ENCODE results near the gene CLASP1.

CLASP1 gene

GRCh38 chr2:121608967-121609366, 40.3 kb downstream of the CLASP1 start:
- H3K4me3 ChIP-seq (ENCODE audit: low read depth, low read length), result no peak overlapping the region
- H3K27me3 ChIP-seq (ENCODE audit: insufficient read depth, low read depth, severe bottlenecking), result no peaks in the 10 kb centered on the region
- no peak for TF ChIP-seq CTCF (IDR thresholded peaks at IDR 0.05; ENCODE audit: low read depth, low read length)
- no peak for DNase-seq
- H3K36me3 ChIP-seq, result peaks cover 16% of the 10 kb centered on the region
- no peak overlapping the region for H3K27ac ChIP-seq
- H3K9me3 ChIP-seq (ENCODE audit: severe bottlenecking), result no peaks in the 10 kb centered on the region

- H3K27me3 ChIP-seq (ENCODE audit: insufficient read depth, low read depth, severe bottlenecking), result no peaks in the 10 kb centered on the region
- no peak overlapping the region for H3K27ac ChIP-seq
- H3K9me3 ChIP-seq (ENCODE audit: severe bottlenecking), result no peaks in the 10 kb centered on the region
- DNase-seq, result no peak
- peaks cover 20% of the 10 kb centered on the region for H3K36me3 ChIP-seq
- H3K4me3 ChIP-seq (ENCODE audit: low read depth, low read length), result no peak overlapping the region
- TF ChIP-seq CTCF (IDR thresholded peaks at IDR 0.05; ENCODE audit: low read depth, low read length), result no peak
Measured at GRCh38 chr2:121608367-121608766, 40.9 kb downstream of the CLASP1 start.

DNA sequence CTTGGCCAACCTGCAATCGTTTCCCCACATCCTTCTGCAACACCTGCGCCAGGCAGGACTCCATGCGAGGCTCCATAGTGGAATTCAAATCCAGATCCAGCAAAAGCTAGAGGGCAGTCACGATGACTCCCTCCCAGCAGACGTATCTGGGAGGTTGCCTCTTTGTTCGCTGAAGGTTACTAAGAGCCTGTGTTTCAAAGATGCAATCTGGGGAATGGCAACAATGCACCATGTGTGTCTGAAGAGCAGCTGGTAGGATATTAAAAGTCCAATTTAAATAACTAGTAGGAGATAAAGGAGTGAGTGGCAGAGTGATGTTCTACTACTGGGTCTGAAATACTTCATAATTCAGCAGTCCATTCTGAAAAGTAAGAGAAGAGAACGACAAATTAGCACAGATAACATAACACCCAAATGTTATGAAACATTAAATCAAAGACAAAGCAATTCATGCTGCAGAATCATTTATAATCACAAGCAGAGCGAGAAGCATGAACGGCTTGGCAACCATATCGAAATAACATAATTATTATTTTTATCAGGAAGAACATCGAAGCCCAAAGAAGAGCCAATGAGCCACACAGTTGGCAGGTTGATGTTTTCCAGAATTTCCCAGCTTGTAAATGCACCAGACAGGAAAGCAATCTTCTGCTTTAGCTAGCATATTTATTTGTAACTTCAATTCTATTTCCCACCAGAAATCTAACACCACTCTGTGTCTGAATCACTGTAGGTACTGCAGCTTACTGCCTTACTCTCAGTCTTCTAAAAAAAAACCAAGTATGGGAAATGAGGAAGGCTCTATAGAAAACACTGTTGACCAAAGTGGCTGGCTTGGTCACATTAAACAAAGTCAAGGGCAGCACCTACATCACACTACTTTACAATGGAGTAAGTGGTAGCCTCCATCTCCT, 43.2 kb downstream of the CLASP1 start:
- no peak for DNase-seq
- no peak overlapping the region for H3K27ac ChIP-seq

GRCh38 chr2:121603185-121603584, 46.1 kb downstream of the CLASP1 start:
- TF ChIP-seq CTCF (IDR thresholded peaks at IDR 0.05; ENCODE audit: low read depth, low read length), result no peak
- H3K27me3 ChIP-seq (ENCODE audit: insufficient read depth, low read depth, severe bottlenecking), result no peaks in the 10 kb centered on the region
- peaks cover 23% of the 10 kb centered on the region for H3K36me3 ChIP-seq
- H3K4me3 ChIP-seq (ENCODE audit: low read depth, low read length), result no peak overlapping the region
- no peaks in the 10 kb centered on the region for H3K9me3 ChIP-seq (ENCODE audit: severe bottlenecking)
- no peak for DNase-seq
- H3K27ac ChIP-seq, result no peak overlapping the region

More for the DNA sequence above, 43.2 kb downstream of the CLASP1 start:
- peaks cover 23% of the 10 kb centered on the region for H3K36me3 ChIP-seq
- no peaks in the 10 kb centered on the region for H3K27me3 ChIP-seq (ENCODE audit: insufficient read depth, low read depth, severe bottlenecking)
- no peak for TF ChIP-seq CTCF (IDR thresholded peaks at IDR 0.05; ENCODE audit: low read depth, low read length)
- H3K9me3 ChIP-seq (ENCODE audit: severe bottlenecking), result no peaks in the 10 kb centered on the region
- no peak overlapping the region for H3K4me3 ChIP-seq (ENCODE audit: low read depth, low read length)

GRCh38 chr2:121599963-121600651, 49.2 kb downstream of the CLASP1 start:
- Histone ChIP-seq H3K36me3 (peaks cover 16% of the 10 kb centered on the region), H3K9me3 (ENCODE audit: severe bottlenecking) (no peaks in the 10 kb centered on the region), H3K4me3 (ENCODE audit: low read depth, low read length) (no peak overlapping the region), H3K27ac (no peak overlapping the region), H3K27me3 (ENCODE audit: insufficient read depth, low read depth, severe bottlenecking) (no peaks in the 10 kb centered on the region)
- no peak for DNase-seq
- no peak for TF ChIP-seq CTCF (IDR thresholded peaks at IDR 0.05; ENCODE audit: low read depth, low read length)

All from WERI-Rb-1 (cell line).